ENCODE data around the gene HDAC8.
"Not testable (repeated sequence)": the region's sequence is repeated elsewhere in the genome, so short reads cannot be mapped to it uniquely, and the experiment has no call there.

Gene HDAC8

DNA sequence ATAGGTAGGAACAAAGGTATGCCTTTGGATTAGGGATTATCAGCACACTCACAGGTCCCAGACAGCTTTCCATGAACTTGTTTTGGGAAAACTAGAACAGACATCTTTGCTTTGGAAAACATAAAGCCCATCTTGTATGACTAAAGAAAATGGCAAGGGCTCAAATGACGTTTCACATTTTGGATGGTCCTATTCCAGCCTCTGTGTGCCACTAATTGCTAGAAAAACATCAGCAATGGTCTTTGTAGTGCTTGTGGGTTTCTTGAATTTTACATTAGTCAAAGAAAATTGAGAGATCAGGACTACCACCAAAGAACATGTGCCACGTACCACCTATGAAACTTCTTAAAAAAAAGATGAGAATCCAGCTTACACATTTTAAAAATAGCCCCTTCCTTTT is 111.4 kb downstream of the HDAC8 start:
- DNase-seq (ENCODE audit: low spot score), result no peak

- DNase-seq (ENCODE audit: low spot score), result no peak
Measured at GRCh38 chrX:72460715-72461114, 111.9 kb downstream of the HDAC8 start.

DNA sequence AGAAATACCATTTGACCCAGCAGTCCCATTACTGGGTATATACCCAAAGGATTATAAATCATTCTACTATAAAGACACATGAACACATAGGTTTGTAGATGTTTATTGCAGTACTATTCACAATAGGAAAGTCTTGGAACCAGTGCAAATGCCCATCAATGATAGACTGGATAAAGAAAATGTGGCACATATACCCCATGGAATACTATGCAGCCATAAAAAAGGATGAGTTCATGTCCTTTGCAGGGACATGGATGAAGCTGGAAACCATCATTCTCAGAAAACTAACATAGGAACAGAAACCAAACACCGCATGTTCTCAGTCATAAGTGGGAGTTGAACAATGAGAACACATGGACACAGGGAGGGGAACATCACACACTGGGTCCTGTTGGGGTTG is 123.6 kb downstream of the HDAC8 start:
- not testable (repeated sequence) for DNase-seq (ENCODE audit: low spot score)

GRCh38 chrX:72440764-72441163 is 131.9 kb downstream of the HDAC8 start:
- not testable (repeated sequence) for DNase-seq (ENCODE audit: low spot score)

DNA sequence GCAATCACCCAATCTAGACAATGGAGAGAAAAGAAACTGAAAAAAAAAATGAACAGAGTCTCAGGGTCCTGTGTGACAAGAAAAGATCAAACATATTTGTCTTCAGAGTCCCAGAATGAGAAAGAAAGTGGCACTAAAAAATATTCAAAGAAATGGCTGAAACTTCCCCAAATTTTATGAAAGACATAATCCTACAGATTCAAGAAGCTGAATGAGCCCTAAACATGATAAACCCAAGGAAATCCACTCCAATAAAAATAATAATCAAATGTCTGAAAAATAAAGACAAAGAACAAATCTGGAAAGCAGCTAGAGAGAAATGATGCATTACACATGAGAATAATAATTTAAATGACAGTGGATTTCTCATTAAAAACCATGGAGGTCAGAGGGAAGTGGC is 136.6 kb downstream of the HDAC8 start:
- no peak for DNase-seq (ENCODE audit: low spot score)

- no peak for DNase-seq (ENCODE audit: low spot score)
Measured at GRCh38 chrX:72430405-72430968, 142.2 kb downstream of the HDAC8 start.

- DNase-seq (ENCODE audit: low spot score), result no peak
Measured at GRCh38 chrX:72421797-72422196, 150.8 kb downstream of the HDAC8 start.

DNA sequence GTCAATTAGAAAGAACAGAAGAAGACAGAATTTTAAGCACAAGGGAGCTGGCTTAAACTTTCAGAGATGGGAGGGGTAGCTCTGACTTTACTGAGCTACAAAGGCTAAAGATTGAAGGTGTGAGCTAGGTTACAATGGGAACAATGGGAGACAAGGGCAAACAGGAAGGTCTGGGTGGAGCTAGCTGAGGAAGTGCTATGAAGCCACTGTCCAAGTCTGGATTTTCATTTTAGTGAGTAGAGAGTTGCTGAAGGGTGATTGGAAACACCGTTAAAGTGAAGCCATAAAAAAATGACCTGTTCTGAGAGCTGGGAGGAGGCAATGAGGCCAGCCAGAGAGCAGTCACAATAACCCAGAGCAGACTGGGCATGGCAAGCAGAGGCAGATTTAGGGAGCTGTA is 162.7 kb downstream of the HDAC8 start:
- DNase-seq (ENCODE audit: low spot score), result no peak

- no peak for DNase-seq (ENCODE audit: low spot score)
Measured at GRCh38 chrX:72408885-72409284, 163.8 kb downstream of the HDAC8 start.

GRCh38 chrX:72405136-72405535 is 167.5 kb downstream of the HDAC8 start:
- DNase-seq (ENCODE audit: low spot score), result not testable (repeated sequence)

- no peak for DNase-seq (ENCODE audit: low spot score)
Measured at GRCh38 chrX:72402614-72403013, 170.0 kb downstream of the HDAC8 start.

DNA sequence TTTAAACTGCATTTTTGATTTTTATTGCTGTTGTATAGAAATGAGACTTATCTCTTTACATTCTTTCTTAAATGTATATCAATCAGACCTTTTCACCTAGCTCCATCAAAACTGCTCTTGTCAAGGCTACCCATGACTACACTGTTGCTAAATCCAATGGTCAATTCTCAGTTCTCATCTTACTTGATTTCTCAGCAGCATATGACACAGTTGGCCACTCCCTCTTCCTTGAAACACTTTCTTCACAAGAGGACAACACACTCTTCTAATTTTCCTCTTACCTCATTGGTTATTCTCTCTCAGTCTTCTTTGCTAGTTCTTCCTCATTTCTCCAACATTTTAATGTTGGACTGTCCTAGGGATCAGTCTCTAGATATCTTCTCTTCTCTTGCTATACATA is 172.8 kb downstream of the HDAC8 start:
- DNase-seq (ENCODE audit: low spot score), result no peak

DNA sequence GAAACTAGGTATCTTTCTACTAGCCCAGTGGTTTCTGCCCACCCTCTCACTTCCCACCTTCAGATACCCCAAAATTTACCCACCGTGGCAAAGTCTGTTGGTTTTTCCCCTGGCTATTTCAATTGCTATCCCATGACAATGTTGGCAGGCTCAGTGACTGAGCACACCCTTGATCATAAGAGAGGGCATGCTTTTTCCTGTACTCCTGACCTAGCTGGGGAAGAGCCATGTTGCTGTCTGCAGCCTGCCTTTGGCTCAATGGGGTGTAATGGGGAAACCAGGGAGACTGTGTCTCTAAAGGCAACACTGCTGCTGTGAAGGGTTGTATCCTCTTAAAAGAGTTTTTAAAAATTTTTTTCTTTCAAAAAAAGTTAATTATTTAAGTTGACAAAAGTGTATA is 176.5 kb downstream of the HDAC8 start:
- no peak for DNase-seq (ENCODE audit: low spot score)

- DNase-seq (ENCODE audit: low spot score), result no peak
Measured at GRCh38 chrX:72395237-72395636, 177.4 kb downstream of the HDAC8 start.

DNA sequence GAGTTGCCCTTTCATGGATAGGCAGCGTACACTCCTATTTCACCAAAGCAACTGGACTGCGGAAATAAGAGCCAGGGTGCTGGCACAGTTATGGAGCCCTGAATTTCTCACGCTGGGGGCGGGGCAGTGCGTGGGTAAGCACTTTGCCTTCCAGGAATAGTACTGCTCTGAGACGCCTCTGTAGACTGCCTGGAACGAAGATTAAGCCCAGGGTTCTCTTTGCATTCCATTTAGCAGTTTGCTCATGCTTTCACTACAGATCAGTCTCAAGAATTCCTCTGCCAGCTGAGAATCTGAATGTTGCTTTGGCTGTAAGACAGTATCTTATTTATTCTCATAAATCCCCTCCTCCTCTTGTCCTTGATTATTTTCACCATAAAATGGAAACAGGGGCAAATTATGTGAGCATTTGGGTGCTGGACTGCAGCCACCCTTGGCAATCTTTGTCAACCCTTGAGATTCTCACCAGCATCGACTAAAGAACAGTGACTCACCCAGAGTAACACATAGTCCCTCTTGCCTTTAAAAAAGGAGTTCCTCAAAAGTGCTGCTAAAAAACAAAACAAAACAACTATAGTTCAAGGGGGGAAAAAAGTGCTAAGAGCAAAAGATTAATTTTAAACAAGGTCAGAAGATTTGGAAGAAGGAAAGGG is 178.0 kb downstream of the HDAC8 start:
- DNase-seq (ENCODE audit: low spot score), result no peak

- no peak for DNase-seq (ENCODE audit: low spot score)
Measured at GRCh38 chrX:72393836-72394517, 178.7 kb downstream of the HDAC8 start.

DNA sequence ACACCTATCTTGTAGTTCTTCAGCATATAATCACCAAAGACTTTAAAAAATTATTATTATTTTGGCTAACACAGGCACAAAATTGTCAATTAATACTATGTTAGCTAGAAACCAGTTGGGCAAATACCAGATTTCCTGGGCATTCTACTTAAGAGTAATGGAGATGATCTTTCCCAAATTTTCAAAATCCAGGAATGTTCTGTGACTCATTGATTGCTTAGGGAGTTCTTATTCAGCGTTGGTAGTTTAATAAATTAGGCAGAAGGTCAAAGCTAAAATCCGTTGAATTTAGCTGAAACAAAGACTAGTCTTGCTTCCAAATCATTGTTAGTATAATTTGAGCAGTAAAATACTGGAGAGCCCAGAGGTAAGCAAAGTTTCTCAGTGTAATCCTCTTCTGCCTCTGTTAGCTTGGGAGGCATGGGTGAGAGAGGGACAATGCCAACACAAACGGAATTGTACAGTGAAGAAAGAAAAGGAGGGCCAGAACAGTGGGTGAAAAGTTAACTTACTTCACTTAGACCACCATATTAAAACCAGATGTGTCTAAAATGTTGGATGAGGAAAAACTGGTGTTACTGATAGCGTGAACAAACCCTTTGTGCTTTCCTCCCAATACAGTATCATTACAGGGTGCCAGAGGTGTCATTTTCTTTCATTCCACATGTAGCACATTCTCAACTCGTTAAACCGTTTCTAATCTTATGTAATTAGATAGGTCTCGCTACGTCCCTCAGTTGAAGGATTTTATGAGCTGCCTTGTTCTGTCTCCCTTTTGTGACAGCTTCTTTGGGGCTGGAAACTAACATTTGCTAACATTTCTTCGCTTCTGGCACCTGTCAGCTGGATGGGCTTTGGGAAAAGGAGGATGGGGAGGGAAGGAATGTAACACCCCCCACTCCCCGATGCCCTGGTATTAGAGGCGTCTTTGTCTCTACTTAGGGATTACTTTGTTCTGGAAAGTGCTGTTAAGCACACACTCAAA is 179.5 kb downstream of the HDAC8 start:
- no peak for DNase-seq (ENCODE audit: low spot score)

- DNase-seq (ENCODE audit: low spot score), result no peak
Measured at GRCh38 chrX:72392042-72392441, 180.6 kb downstream of the HDAC8 start.

- DNase-seq (ENCODE audit: low spot score), result no peak
Measured at GRCh38 chrX:72387247-72387646, 185.4 kb downstream of the HDAC8 start.

DNA sequence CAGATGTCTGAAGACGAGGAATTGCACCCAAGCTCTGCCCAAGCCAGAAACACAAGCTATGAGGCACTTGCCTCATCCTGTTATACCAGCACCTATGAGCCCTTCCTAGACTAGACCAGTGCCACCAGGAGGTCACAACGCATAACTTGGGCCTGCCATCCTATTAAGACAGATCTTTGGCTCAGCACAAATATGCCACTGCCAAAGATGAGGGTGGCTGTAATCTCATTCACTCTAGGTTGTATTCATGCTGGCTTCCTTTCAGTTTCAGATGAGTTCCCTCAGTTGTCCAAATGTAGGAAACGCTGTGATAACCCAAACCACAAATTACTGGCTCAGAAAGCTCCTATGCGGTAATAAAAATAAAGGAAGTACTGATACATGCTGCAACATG is 190.4 kb downstream of the HDAC8 start:
- no peak for DNase-seq (ENCODE audit: low spot score)

GRCh38 chrX:72381439-72382201 is 191.0 kb downstream of the HDAC8 start:
- no peak for DNase-seq (ENCODE audit: low spot score)

DNA sequence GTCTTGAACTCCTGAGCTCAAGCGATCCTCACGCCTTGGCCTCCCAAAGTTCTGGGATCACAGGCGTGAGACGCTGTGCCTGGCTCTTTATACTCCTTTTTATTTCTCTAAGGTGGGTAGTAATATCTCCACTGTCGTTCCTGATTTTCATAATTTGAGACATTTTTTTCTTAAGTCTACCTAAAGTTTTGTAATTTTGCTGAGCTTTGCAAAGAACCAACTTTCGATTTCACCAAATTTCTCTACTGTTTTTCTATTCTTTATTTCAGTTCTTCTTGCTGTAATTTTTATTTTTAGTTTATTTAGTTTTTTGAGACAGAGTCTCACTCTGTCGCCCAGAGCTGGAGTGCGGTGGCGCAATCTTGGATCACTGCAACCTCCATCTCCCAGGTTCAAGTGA is 196.5 kb downstream of the HDAC8 start:
- no peak for DNase-seq (ENCODE audit: low spot score)

Measured in hematopoietic multipotent progenitor cell treated with erythropoietin and hydrocortisone succinate and interleukin-3 and kit ligand, for 17 days (in vitro differentiated cells).